ENCODE results near the gene MAD1L1. TPM values are rescaled to one million over a fixed set of nuclear protein-coding genes. Genes with fewer than 3 reads are reported as not detected.

The MAD1L1 gene
- total RNA-seq, 1 experiment from 2014 or later: 38.5 TPM

DNA sequence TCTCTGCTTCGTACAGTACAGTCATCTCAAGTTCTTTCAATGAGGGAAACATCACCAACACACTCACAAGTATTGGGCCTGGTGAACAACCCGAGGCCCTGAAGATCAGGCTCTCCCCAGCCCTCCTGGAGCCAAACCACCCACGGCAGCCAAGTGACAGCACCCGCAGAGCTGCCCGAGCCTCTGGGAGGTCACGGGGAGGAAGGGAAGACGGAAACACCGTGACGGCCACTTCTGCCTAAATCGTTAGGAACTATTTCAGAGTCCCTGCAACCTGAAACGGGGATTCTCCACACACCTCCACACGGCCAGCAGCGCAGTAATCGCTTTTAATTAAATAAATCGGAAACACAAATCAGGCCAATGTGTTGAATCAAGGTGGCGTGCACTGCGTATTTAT, 222.6 kb downstream of the MAD1L1 start:
- RAD21 ChIA-PET (ENCODE audit: low non-redundant PET in 1 of 2, low total read pairs in 2 of 2, uncharacterized antibody in 2 of 2, unreplicated experiment in 2 of 2): no interaction called here
- CTCF ChIA-PET: no interaction called here

More for the DNA sequence above, 222.6 kb downstream of the MAD1L1 start:
- BruUV-seq (replicated peaks): no TSS peak
- H3K4me1 ChIP-seq (ENCODE audit: control insufficient read depth in 1 of 2, insufficient read depth in 2 of 2, low read length in 2 of 2): no peaks in the 10 kb centered on the region
- H3K9ac ChIP-seq (ENCODE audit: low read length): no peak overlapping the region
- H3K9me3 ChIP-seq (ENCODE audit: control insufficient read depth in 1 of 2, insufficient read depth in 1 of 2, low read depth in 1 of 2, low read length in 2 of 2): no peaks in the 10 kb centered on the region
- no peaks in the 10 kb centered on the region for H4K20me1 ChIP-seq (ENCODE audit: insufficient read depth)
- H3K4me2 ChIP-seq (ENCODE audit: low read length): no peak overlapping the region
- TF ChIP-seq, protein P1, sequence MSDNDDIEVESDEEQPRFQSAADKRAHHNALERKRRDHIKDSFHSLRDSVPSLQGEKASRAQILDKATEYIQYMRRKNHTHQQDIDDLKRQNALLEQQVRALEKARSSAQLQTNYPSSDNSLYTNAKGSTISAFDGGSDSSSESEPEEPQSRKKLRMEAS (IDR thresholded peaks at IDR 0.05): no peak
- TF ChIP-seq CEBPB (IDR thresholded peaks at IDR 0.05; ENCODE audit: low read depth) (no peak), RAD21 (IDR thresholded peaks at IDR 0.05; ENCODE audit: low read depth) (no peak), TCF7L2 (IDR thresholded peaks at IDR 0.05; ENCODE audit: borderline replicate concordance, extremely low read depth, insufficient read depth, insufficient read length) (no peak), JUND (IDR thresholded peaks at IDR 0.05) (no peak), SIN3A (IDR thresholded peaks at IDR 0.05; ENCODE audit: low read depth) (no peak), CBX3 (IDR thresholded peaks at IDR 0.05; ENCODE audit: low read depth) (no peak), EZH2phosphoT487 (IDR thresholded peaks at IDR 0.05; ENCODE audit: borderline replicate concordance) (no peak), SRF (IDR thresholded peaks at IDR 0.05; ENCODE audit: low read depth) (no peak), POLR2A (IDR thresholded peaks at IDR 0.05; ENCODE audit: borderline replicate concordance, extremely low read depth, insufficient read depth, insufficient read length) (no peak), EGR1 (IDR thresholded peaks at IDR 0.05; ENCODE audit: low read depth) (no peak), EZH2 (IDR thresholded peaks at IDR 0.05) (no peak), SP1 (IDR thresholded peaks at IDR 0.05; ENCODE audit: low read depth) (no peak), ZNF274 (IDR thresholded peaks at IDR 0.05; ENCODE audit: low read depth, low read length) (no peak), ZFX (IDR thresholded peaks at IDR 0.05) (no peak)
- TF ChIP-seq, protein P2, sequence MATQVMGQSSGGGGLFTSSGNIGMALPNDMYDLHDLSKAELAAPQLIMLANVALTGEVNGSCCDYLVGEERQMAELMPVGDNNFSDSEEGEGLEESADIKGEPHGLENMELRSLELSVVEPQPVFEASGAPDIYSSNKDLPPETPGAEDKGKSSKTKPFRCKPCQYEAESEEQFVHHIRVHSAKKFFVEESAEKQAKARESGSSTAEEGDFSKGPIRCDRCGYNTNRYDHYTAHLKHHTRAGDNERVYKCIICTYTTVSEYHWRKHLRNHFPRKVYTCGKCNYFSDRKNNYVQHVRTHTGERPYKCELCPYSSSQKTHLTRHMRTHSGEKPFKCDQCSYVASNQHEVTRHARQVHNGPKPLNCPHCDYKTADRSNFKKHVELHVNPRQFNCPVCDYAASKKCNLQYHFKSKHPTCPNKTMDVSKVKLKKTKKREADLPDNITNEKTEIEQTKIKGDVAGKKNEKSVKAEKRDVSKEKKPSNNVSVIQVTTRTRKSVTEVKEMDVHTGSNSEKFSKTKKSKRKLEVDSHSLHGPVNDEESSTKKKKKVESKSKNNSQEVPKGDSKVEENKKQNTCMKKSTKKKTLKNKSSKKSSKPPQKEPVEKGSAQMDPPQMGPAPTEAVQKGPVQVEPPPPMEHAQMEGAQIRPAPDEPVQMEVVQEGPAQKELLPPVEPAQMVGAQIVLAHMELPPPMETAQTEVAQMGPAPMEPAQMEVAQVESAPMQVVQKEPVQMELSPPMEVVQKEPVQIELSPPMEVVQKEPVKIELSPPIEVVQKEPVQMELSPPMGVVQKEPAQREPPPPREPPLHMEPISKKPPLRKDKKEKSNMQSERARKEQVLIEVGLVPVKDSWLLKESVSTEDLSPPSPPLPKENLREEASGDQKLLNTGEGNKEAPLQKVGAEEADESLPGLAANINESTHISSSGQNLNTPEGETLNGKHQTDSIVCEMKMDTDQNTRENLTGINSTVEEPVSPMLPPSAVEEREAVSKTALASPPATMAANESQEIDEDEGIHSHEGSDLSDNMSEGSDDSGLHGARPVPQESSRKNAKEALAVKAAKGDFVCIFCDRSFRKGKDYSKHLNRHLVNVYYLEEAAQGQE (IDR thresholded peaks at IDR 0.05; ENCODE audit: low read depth): no peak
- TF ChIP-seq, protein P3, sequence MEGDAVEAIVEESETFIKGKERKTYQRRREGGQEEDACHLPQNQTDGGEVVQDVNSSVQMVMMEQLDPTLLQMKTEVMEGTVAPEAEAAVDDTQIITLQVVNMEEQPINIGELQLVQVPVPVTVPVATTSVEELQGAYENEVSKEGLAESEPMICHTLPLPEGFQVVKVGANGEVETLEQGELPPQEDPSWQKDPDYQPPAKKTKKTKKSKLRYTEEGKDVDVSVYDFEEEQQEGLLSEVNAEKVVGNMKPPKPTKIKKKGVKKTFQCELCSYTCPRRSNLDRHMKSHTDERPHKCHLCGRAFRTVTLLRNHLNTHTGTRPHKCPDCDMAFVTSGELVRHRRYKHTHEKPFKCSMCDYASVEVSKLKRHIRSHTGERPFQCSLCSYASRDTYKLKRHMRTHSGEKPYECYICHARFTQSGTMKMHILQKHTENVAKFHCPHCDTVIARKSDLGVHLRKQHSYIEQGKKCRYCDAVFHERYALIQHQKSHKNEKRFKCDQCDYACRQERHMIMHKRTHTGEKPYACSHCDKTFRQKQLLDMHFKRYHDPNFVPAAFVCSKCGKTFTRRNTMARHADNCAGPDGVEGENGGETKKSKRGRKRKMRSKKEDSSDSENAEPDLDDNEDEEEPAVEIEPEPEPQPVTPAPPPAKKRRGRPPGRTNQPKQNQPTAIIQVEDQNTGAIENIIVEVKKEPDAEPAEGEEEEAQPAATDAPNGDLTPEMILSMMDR (IDR thresholded peaks at IDR 0.05 in 2 of 3, conservative IDR thresholded peaks at IDR 0.05 in 1 of 3; ENCODE audit: borderline replicate concordance in 1 of 3, insufficient read depth in 1 of 3, low read depth in 2 of 3, low read length in 2 of 3): no peak
- TF ChIP-seq, protein P4, sequence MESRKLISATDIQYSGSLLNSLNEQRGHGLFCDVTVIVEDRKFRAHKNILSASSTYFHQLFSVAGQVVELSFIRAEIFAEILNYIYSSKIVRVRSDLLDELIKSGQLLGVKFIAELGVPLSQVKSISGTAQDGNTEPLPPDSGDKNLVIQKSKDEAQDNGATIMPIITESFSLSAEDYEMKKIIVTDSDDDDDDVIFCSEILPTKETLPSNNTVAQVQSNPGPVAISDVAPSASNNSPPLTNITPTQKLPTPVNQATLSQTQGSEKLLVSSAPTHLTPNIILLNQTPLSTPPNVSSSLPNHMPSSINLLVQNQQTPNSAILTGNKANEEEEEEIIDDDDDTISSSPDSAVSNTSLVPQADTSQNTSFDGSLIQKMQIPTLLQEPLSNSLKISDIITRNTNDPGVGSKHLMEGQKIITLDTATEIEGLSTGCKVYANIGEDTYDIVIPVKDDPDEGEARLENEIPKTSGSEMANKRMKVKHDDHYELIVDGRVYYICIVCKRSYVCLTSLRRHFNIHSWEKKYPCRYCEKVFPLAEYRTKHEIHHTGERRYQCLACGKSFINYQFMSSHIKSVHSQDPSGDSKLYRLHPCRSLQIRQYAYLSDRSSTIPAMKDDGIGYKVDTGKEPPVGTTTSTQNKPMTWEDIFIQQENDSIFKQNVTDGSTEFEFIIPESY (IDR thresholded peaks at IDR 0.05; ENCODE audit: extremely low read depth, insufficient replicate concordance, low read length): no peak
- no peak for DNase-seq (ENCODE audit: low read depth, low spot score)
- POLR2A ChIA-PET: no interaction called here
- no peaks in the 10 kb centered on the region for H3K27me3 ChIP-seq (ENCODE audit: insufficient read depth, low read length)
- H3K36me3 ChIP-seq (ENCODE audit: control insufficient read depth in 1 of 2, insufficient read depth in 2 of 2, low read length in 2 of 2): no peaks in the 10 kb centered on the region
- H3K79me2 ChIP-seq (ENCODE audit: insufficient read depth, low read length): no peaks in the 10 kb centered on the region
- ATAC-seq: no peak
- intact Hi-C loops (cut with micrococcal nuclease): no loop called here
- no peak overlapping the region for H2AFZ ChIP-seq (ENCODE audit: low read depth, low read length, poor library complexity, severe bottlenecking)
- H3K27ac ChIP-seq (ENCODE audit: low read depth, low read length): no peak overlapping the region
- H3K4me3 ChIP-seq (replicated peaks in 1 of 2; ENCODE audit: low read depth in 1 of 2, low read length in 2 of 2): no peak overlapping the region
- no peaks in the 10 kb centered on the region for H3K9me2 ChIP-seq (ENCODE audit: insufficient read depth)
